Breast epithelium (tissue), 3 donors: ENCODE measurements around the gene P3H4.

ENCODE experiments used
- POLR2A ChIP-seq: fragments of 450-650 bp; IDR thresholded peaks from one replicate; pipeline ENCODE4 v1.6.1; 2016; ENCODE audit warnings: antibody characterized with exemption, mild to moderate bottlenecking, moderate library complexity
- TF ChIP-seq, protein P1 (sequence below), 3 donors: fragments of 450-650 bp; IDR thresholded peaks; one replicate each; pipeline ENCODE4 v1.5.1; 2016 to 2017; ENCODE audit warnings: antibody characterized with exemption in 3 of 3, mild to moderate bottlenecking in 3 of 3, moderate library complexity in 3 of 3

DNA sequence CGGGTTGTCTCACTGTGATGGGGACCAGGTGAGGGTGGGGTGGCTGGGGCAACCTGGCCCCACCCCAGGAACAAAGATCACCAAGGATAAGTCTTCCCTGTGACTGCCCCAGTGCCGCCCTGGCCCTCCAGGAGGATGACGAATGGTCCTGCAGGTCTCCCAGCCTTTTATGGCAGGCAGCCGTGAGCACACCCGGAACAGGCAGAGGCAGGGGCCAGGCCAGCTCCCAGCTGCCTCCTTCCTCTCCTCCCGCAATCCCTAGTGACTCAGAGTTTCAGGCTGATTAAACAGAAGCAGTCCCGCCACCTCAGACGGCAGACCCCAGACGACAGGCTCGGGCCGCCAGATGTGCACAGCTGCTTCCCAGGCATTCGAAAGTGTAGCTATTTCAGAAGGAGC lies 38.6 kb downstream of the P3H4 start:
- TF ChIP-seq, protein P1, sequence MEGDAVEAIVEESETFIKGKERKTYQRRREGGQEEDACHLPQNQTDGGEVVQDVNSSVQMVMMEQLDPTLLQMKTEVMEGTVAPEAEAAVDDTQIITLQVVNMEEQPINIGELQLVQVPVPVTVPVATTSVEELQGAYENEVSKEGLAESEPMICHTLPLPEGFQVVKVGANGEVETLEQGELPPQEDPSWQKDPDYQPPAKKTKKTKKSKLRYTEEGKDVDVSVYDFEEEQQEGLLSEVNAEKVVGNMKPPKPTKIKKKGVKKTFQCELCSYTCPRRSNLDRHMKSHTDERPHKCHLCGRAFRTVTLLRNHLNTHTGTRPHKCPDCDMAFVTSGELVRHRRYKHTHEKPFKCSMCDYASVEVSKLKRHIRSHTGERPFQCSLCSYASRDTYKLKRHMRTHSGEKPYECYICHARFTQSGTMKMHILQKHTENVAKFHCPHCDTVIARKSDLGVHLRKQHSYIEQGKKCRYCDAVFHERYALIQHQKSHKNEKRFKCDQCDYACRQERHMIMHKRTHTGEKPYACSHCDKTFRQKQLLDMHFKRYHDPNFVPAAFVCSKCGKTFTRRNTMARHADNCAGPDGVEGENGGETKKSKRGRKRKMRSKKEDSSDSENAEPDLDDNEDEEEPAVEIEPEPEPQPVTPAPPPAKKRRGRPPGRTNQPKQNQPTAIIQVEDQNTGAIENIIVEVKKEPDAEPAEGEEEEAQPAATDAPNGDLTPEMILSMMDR (IDR thresholded peaks at IDR 0.05), result no peak
- no peak for TF ChIP-seq POLR2A
